Neuronal stem cell (in vitro differentiated cells): Measurements from ENCODE around the gene PLEKHM3.

Experiments
- DNase-seq: peaks from one replicate; pipeline ENCODE4 v3.0.0-alpha.2; 2013; ENCODE audit warnings: low spot score
- H2AFZ ChIP-seq: one replicate; pipeline ENCODE4 v1.6.1; 2013; ENCODE audit warnings: mild to moderate bottlenecking, low read length, inconsistent platforms
- H2AK5ac ChIP-seq: 2 replicates; pipeline ENCODE4 v1.6.1; 2013; ENCODE audit warnings: low read depth, mild to moderate bottlenecking, inconsistent platforms, low read length, moderate library complexity, mixed read lengths
- H2BK120ac ChIP-seq: 2 replicates; pipeline ENCODE4 v1.6.1; 2013; ENCODE audit warnings: low read depth, mild to moderate bottlenecking, inconsistent platforms, low read length, moderate library complexity, mixed read lengths
- H2BK12ac ChIP-seq: one replicate; pipeline ENCODE4 v1.6.1; 2013; ENCODE audit warnings: low read length, inconsistent platforms
- H2BK15ac ChIP-seq: 2 replicates; pipeline ENCODE4 v1.6.1; 2013; ENCODE audit warnings: mild to moderate bottlenecking, low read length, inconsistent platforms, mixed read lengths
- H2BK5ac ChIP-seq: one replicate; pipeline ENCODE4 v1.6.1; 2013; ENCODE audit warnings: inconsistent platforms, mild to moderate bottlenecking, low read length, moderate library complexity
- H3K14ac ChIP-seq: one replicate; pipeline ENCODE4 v1.6.1; 2013; ENCODE audit warnings: low read length, inconsistent platforms
- H3K18ac ChIP-seq: 2 replicates; pipeline ENCODE4 v1.6.1; 2013; ENCODE audit warnings: low read length, inconsistent platforms
- H3K23ac ChIP-seq: 2 replicates; pipeline ENCODE4 v1.6.1; 2013; ENCODE audit warnings: low read depth, mild to moderate bottlenecking, mixed read lengths, low read length, inconsistent platforms; ENCODE audit not compliant: poor library complexity
- H3K27ac ChIP-seq: replicated peaks from 3 replicates; pipeline ENCODE4 v1.5.1; 2013; ENCODE audit warnings: low read length, inconsistent platforms
- H3K27me3 ChIP-seq, 3 experiments: 2 replicates each; pipeline ENCODE4 v1.6.1; 2013; ENCODE audit warnings: low read length in 3 of 3, mild to moderate bottlenecking in 2 of 3, inconsistent platforms in 1 of 3, low read depth in 1 of 3, mixed read lengths in 1 of 3, moderate library complexity in 1 of 3; ENCODE audit not compliant: control insufficient read depth in 3 of 3, insufficient read depth in 3 of 3
- H3K36me3 ChIP-seq, 2 donors: replicated peaks in 1 of 2; 2 replicates each; pipeline ENCODE4 v1.6.1; 2013; ENCODE audit warnings: low read length in 2 of 2; ENCODE audit not compliant: control insufficient read depth in 2 of 2, insufficient read depth in 2 of 2
- H3K4ac ChIP-seq: 2 replicates; pipeline ENCODE4 v1.6.1; 2013; ENCODE audit warnings: inconsistent platforms, mild to moderate bottlenecking, low read length, moderate library complexity
- H3K4me1 ChIP-seq, 2 donors: 1 replicate in 1 of 2; 2 replicates in 1 of 2; pipeline ENCODE4 v1.6.1; 2013; ENCODE audit warnings: low read length in 2 of 2, low read depth in 1 of 2; ENCODE audit not compliant: control insufficient read depth in 2 of 2, insufficient read depth in 1 of 2
- H3K4me2 ChIP-seq: one replicate; pipeline ENCODE4 v1.6.1; 2013; ENCODE audit warnings: mild to moderate bottlenecking, low read length, inconsistent platforms; ENCODE audit not compliant: insufficient read depth, poor library complexity, severe bottlenecking
- H3K4me3 ChIP-seq, 2 donors: 2 replicates each; pipeline ENCODE4 v1.5.1; 2013; ENCODE audit warnings: low read length in 2 of 2, mild to moderate bottlenecking in 2 of 2, inconsistent platforms in 1 of 2, moderate library complexity in 1 of 2
- H3K79me1 ChIP-seq: one replicate; pipeline ENCODE4 v1.6.1; 2013; ENCODE audit warnings: low read depth, mild to moderate bottlenecking, inconsistent platforms, low read length, moderate library complexity
- H3K9ac ChIP-seq: one replicate; pipeline ENCODE4 v1.6.1; 2013; ENCODE audit warnings: mild to moderate bottlenecking, low read depth, low read length, inconsistent platforms; ENCODE audit not compliant: poor library complexity
- H3K9me3 ChIP-seq, 2 donors: replicated peaks in 1 of 2; 2 replicates each; pipeline versions ENCODE3 to v1.6.1; 2013; ENCODE audit warnings: low read length in 2 of 2, mild to moderate bottlenecking in 2 of 2, inconsistent platforms in 1 of 2, low read depth in 1 of 2, mixed read lengths in 1 of 2, moderate library complexity in 1 of 2; ENCODE audit not compliant: control insufficient read depth in 2 of 2, insufficient read depth in 1 of 2
- H4K8ac ChIP-seq: one replicate; pipeline ENCODE4 v1.6.1; 2013; ENCODE audit warnings: low read depth, mild to moderate bottlenecking, inconsistent platforms, low read length, moderate library complexity
- H4K91ac ChIP-seq: one replicate; pipeline ENCODE4 v1.6.1; 2013; ENCODE audit warnings: low read length, low read depth, mild to moderate bottlenecking, inconsistent platforms; ENCODE audit not compliant: poor library complexity
- WGBS, 2 donors: extraction: QIAGEN DNeasy Blood & Tissue Kit; methylation state at CpG; one replicate each; pipeline ENCODE4 v1.1.7; 2013; ENCODE audit warnings: missing lambda C conversion rate in 2 of 2, mixed read lengths in 1 of 2; ENCODE audit not compliant: insufficient read length in 2 of 2, insufficient replicate concordance in 1 of 2; ENCODE audit errors: extremely low coverage in 2 of 2; 5-methylcytosine and 5-hydroxymethylcytosine counted together

The PLEKHM3 gene

GRCh38 chr2:207787017-207787416 lies 238.3 kb downstream of the PLEKHM3 start:
- WGBS, 2 donors, result no CpG with 5 or more reads among the region's 3 CpGs
- no peaks in the 10 kb centered on the region for H3K9me3 ChIP-seq
- no peak overlapping the region for H3K27ac ChIP-seq
- H3K9ac ChIP-seq, result no peak overlapping the region
- no peak overlapping the region for H3K14ac ChIP-seq
- H2BK12ac ChIP-seq, result no peak overlapping the region
- no peak overlapping the region for H3K4me2 ChIP-seq
- H2AK5ac ChIP-seq, result no peak overlapping the region
- H2BK5ac ChIP-seq, result no peak overlapping the region
- H3K27me3 ChIP-seq, result no peaks in the 10 kb centered on the region
- no peak overlapping the region for H4K91ac ChIP-seq
- H2BK120ac ChIP-seq, result no peak overlapping the region
- no peak overlapping the region for H3K4me3 ChIP-seq
- H3K4ac ChIP-seq, result no peak overlapping the region
- H3K18ac ChIP-seq, result no peak overlapping the region
- no peak overlapping the region for H2BK15ac ChIP-seq
- DNase-seq, result no peak
- H3K36me3 ChIP-seq, result no peaks in the 10 kb centered on the region
- no peak overlapping the region for H4K8ac ChIP-seq
- H3K4me1 ChIP-seq, result peaks cover 4 to 11% of the 10 kb centered on the region in 2 donors
- no peak overlapping the region for H3K23ac ChIP-seq
- no peaks in the 10 kb centered on the region for H3K79me1 ChIP-seq
- no peak overlapping the region for H2AFZ ChIP-seq

DNA sequence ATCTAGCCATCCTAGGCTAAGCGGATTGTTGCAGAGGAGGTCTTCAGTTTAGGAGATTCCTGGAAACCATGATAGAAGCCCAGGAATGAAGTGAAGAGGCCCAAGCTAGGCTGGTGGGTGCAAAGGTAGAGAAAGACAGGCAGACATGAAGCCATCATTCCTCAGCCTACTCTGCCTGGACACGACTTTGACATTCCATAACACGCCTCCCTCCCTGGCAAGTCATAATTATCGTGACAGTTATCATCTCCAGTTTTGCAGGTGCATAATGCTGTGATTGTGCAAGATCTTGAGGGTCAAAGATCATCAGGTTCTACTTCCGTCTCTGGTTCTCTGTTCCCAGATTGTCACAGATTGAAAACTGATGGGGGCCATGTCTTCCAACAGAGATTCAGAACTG lies 240.4 kb downstream of the PLEKHM3 start:
- no CpG with 5 or more reads among the region's 5 CpGs for WGBS, 2 donors
- H3K27me3 ChIP-seq, result no peaks in the 10 kb centered on the region
- H4K8ac ChIP-seq, result no peak overlapping the region
- no peak overlapping the region for H3K4me2 ChIP-seq
- H4K91ac ChIP-seq, result no peak overlapping the region
- no peak overlapping the region for H2AK5ac ChIP-seq
- H3K18ac ChIP-seq, result peak overlapping the region; percentile 77
- H2BK15ac ChIP-seq, result no peak overlapping the region
- H3K4ac ChIP-seq, result no peak overlapping the region
- H3K79me1 ChIP-seq, result no peaks in the 10 kb centered on the region
- H3K9me3 ChIP-seq, result no peaks in the 10 kb centered on the region
- DNase-seq, result no peak
- H3K4me3 ChIP-seq, result no peak overlapping the region
- no peak overlapping the region for H2AFZ ChIP-seq
- H3K36me3 ChIP-seq, result no peaks in the 10 kb centered on the region
- H2BK12ac ChIP-seq, result no peak overlapping the region
- no peak overlapping the region for H3K27ac ChIP-seq
- H3K14ac ChIP-seq, result no peak overlapping the region
- no peak overlapping the region for H3K9ac ChIP-seq
- peaks cover 4 to 10% of the 10 kb centered on the region in 2 donors for H3K4me1 ChIP-seq
- H3K23ac ChIP-seq, result no peak overlapping the region
- no peak overlapping the region for H2BK5ac ChIP-seq
- no peak overlapping the region for H2BK120ac ChIP-seq

GRCh38 chr2:207783514-207783913 lies 241.8 kb downstream of the PLEKHM3 start:
- no peaks in the 10 kb centered on the region for H3K36me3 ChIP-seq
- H3K18ac ChIP-seq, result no peak overlapping the region
- H2BK15ac ChIP-seq, result no peak overlapping the region
- H3K27me3 ChIP-seq, result no peaks in the 10 kb centered on the region
- H3K14ac ChIP-seq, result no peak overlapping the region
- DNase-seq, result no peak
- H3K9me3 ChIP-seq, result no peaks in the 10 kb centered on the region
- no peak overlapping the region for H2BK5ac ChIP-seq
- no peaks in the 10 kb centered on the region for H3K79me1 ChIP-seq
- no peak overlapping the region for H4K91ac ChIP-seq
- H2AFZ ChIP-seq, result no peak overlapping the region
- no peak overlapping the region for H3K4me2 ChIP-seq
- H2BK120ac ChIP-seq, result no peak overlapping the region
- H3K4ac ChIP-seq, result no peak overlapping the region
- H2BK12ac ChIP-seq, result no peak overlapping the region
- WGBS, 2 donors, result no CpG with 5 or more reads among the region's 2 CpGs
- H3K27ac ChIP-seq, result no peak overlapping the region
- H4K8ac ChIP-seq, result no peak overlapping the region
- H3K23ac ChIP-seq, result no peak overlapping the region
- peaks cover 4 to 10% of the 10 kb centered on the region in 2 donors for H3K4me1 ChIP-seq
- no peak overlapping the region for H3K9ac ChIP-seq
- no peak overlapping the region for H3K4me3 ChIP-seq
- no peak overlapping the region for H2AK5ac ChIP-seq

- Histone ChIP-seq H3K4me2 (no peak overlapping the region), H2AFZ (peak overlapping the region; percentile 74), H3K23ac (no peak overlapping the region), H3K4ac (peak overlapping the region; percentile 0), H4K91ac (no peak overlapping the region), H3K4me3 (no peak overlapping the region), H3K9ac (no peak overlapping the region), H3K14ac (no peak overlapping the region), H3K27ac (no peak overlapping the region), H3K27me3 (no peaks in the 10 kb centered on the region), H2BK12ac (no peak overlapping the region), H3K4me1 (peaks cover 4 to 9% of the 10 kb centered on the region in 2 donors), H3K9me3 (no peaks in the 10 kb centered on the region), H2BK120ac (no peak overlapping the region), H2AK5ac (no peak overlapping the region), H2BK15ac (peak overlapping the region; percentile 23), H2BK5ac (peak overlapping the region; percentile 1), H3K36me3 (no peaks in the 10 kb centered on the region), H4K8ac (peak overlapping the region; percentile 53), H3K79me1 (no peaks in the 10 kb centered on the region), H3K18ac (peak overlapping the region; percentile 81)
- no peak for DNase-seq
- no CpG with 5 or more reads among the region's 10 CpGs for WGBS, 2 donors
Observed at GRCh38 chr2:207782238-207783030, 242.9 kb downstream of the PLEKHM3 start.
